CD4-positive, alpha-beta memory T cell (primary cell): ENCODE data around the gene SUN2. TPM values are rescaled to one million over a fixed set of nuclear protein-coding genes. Genes with fewer than 3 reads are reported as not detected.

Experiments
- CTCF ChIA-PET: fragments of 350-600 bp; sonication (Branson Sonifier 250); formaldehyde crosslinking; loops from one replicate; lab custom pipeline; 2021; ENCODE audit warnings: inconsistent platforms; ENCODE audit not compliant: partially characterized antibody; lab: Charles Lee
- POLR2A ChIA-PET: fragments of 350-600 bp; sonication (Branson Sonifier 250); formaldehyde crosslinking; loops from one replicate; lab custom pipeline; 2021; ENCODE audit not compliant: partially characterized antibody; lab: Charles Lee
- DNase-seq, 5 donors: peaks; one replicate each; pipeline versions ENCODE4 v3.0.0 to v3.0.0-alpha.2; 2020 to 2022; ENCODE audit warnings: mixed read lengths in 1 of 5
- H3K27ac ChIP-seq: one replicate; pipeline ENCODE4 v1.7.0; 2013; ENCODE audit warnings: low read depth, low read length
- H3K27me3 ChIP-seq: 2 replicates; pipeline ENCODE4 v1.7.0; 2013; ENCODE audit warnings: mild to moderate bottlenecking, low read length, moderate library complexity; ENCODE audit not compliant: insufficient read depth
- H3K36me3 ChIP-seq: 2 replicates; pipeline ENCODE4 v1.7.0; 2013; ENCODE audit warnings: mild to moderate bottlenecking, low read length, moderate library complexity; ENCODE audit not compliant: insufficient read depth
- H3K4me1 ChIP-seq: 2 replicates; pipeline ENCODE4 v1.7.0; 2013; ENCODE audit warnings: mild to moderate bottlenecking, low read length, moderate library complexity; ENCODE audit not compliant: insufficient read depth
- H3K4me3 ChIP-seq, 2 donors: one replicate each; pipeline ENCODE4 v1.7.0; 2013; ENCODE audit warnings: low read length in 2 of 2, mild to moderate bottlenecking in 1 of 2
- H3K9me3 ChIP-seq, 2 donors: one replicate each; pipeline ENCODE4 v1.7.0; 2013; ENCODE audit warnings: low read length in 2 of 2, control low read depth in 1 of 2; ENCODE audit not compliant: control insufficient read depth in 1 of 2
- H3K27ac Mint-ChIP-seq, 7 donors: one replicate each; pipeline ENCODE4 v1.8.0; 2020 to 2021; ENCODE audit warnings: mixed read lengths in 7 of 7, mild to moderate bottlenecking in 6 of 7, inconsistent platforms in 3 of 7, moderate library complexity in 3 of 7
- H3K27me3 Mint-ChIP-seq, 2 donors: one replicate each; pipeline ENCODE4 v1.8.0; 2020 to 2021; ENCODE audit warnings: mixed read lengths in 2 of 2
- H3K36me3 Mint-ChIP-seq, 2 donors: one replicate each; pipeline ENCODE4 v1.8.0; 2020 to 2021; ENCODE audit warnings: mixed read lengths in 2 of 2, inconsistent platforms in 1 of 2, mild to moderate bottlenecking in 1 of 2
- H3K4me1 Mint-ChIP-seq, 4 donors: one replicate each; pipeline ENCODE4 v1.8.0; 2020 to 2021; ENCODE audit warnings: mixed read lengths in 4 of 4, mild to moderate bottlenecking in 1 of 4
- H3K4me3 Mint-ChIP-seq, 8 donors: one replicate each; pipeline ENCODE4 v1.8.0; 2020 to 2021; ENCODE audit warnings: mixed read lengths in 8 of 8, mild to moderate bottlenecking in 7 of 8, moderate library complexity in 6 of 8, inconsistent platforms in 3 of 8
- H3K9me3 Mint-ChIP-seq, 8 donors: one replicate each; pipeline ENCODE4 v1.8.0; 2020 to 2021; ENCODE audit warnings: mixed read lengths in 8 of 8, mild to moderate bottlenecking in 5 of 8, inconsistent platforms in 3 of 8, moderate library complexity in 1 of 8
- intact Hi-C: fragments of 100-400 bp; cut with micrococcal nuclease; formaldehyde crosslinking; loops from one replicate; pipeline ENCODE4 v1.15.1; 2023
- polyA plus RNA-seq, 2 donors: library from polyadenylated mRNA; unstranded; fragments of 300-500 nt; fragmentation: Illumina TruSeq; gene quantifications; one replicate each; pipeline ENCODE4 v1.2.3, GENCODE V29; 2021
- total RNA-seq, 2 experiments: library from RNA; stranded (reverse); gene quantifications; one replicate each; pipeline ENCODE4 v1.2.3, GENCODE V29; 2021

SUN2 gene
- total and polyA plus RNA-seq, 4 experiments from 2014 or later = 323 to 1,004 (median 815) TPM

DNA sequence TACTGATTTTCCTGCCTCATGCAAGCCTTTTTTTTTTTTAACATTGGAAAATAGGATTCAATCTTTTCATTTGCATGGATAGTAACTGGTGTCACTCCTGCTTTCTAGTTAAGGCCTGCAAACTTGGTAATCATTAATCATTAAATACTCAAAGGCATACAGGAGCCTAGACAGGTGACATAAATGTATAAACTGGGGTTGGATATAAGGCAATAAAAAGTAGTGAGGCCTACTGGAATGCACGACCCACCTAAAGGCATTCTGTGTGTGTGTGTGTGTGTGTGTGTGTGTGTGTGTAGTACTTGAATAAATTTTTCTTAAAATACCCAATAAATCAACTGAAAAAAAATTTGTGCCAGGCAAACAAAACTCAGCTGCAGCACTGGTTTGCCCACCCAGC, 66.1 kb downstream of the SUN2 start:
- H3K4me3 ChIP-seq = no peak overlapping the region
- CTCF ChIA-PET = interaction anchor here (1.1 kb wide), 1 partner anchor 8 kb away, joined by 3 read pairs; no protein-coding TSS in a partner anchor
- Mint-ChIP-seq H3K4me1 (peaks cover 11 to 26% (median 18%) of the 10 kb centered on the region in 4 donors), H3K36me3 (peaks cover 24 to 55% of the 10 kb centered on the region in 2 donors), H3K27ac (peak overlapping the region in 1 of 7 donors; percentile 22), H3K4me3 (no peak overlapping the region), H3K9me3 (no peaks in the 10 kb centered on the region), H3K27me3 (no peaks in the 10 kb centered on the region)
- H3K27ac ChIP-seq = no peak overlapping the region
- DNase-seq = no peak
- POLR2A ChIA-PET = interaction anchor here (2.6 kb wide), 1 partner anchor 9 kb away, joined by 8 read pairs; no protein-coding TSS in a partner anchor
- no peaks in the 10 kb centered on the region for H3K4me1 ChIP-seq
- no peaks in the 10 kb centered on the region for H3K9me3 ChIP-seq
- intact Hi-C loops = no loop called here
- H3K36me3 ChIP-seq = peaks cover 44% of the 10 kb centered on the region
- no peaks in the 10 kb centered on the region for H3K27me3 ChIP-seq

DNA sequence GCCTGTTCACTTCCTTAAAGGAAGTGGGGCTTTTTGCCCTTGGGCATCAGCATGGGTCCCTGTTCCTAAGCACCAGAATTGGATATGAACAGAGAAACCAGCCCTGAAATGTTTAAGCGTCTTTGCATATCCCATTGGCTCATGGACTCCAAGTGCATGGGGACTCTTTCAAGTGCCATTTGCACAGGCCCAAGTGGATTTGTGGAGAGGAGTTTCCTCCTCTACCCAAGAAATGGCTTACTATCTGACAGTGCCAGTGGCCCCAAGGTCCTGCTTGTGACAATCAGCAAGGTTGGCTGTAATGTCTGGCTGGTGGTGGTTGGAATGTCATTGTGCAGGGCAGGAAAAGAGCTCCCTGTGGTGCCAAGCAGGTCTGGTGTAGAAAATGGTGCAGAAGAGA, 70.0 kb downstream of the SUN2 start:
- H3K4me1 Mint-ChIP-seq = peaks cover 8 to 29% (median 17%) of the 10 kb centered on the region in 4 donors
- H3K9me3 Mint-ChIP-seq = peaks cover 0 to 3% (median 0%) of the 10 kb centered on the region in 8 donors
- DNase-seq = no peak
- H3K27ac ChIP-seq = no peak overlapping the region
- H3K36me3 ChIP-seq = peaks cover 59% of the 10 kb centered on the region
- no peaks in the 10 kb centered on the region for H3K27me3 ChIP-seq
- H3K4me1 ChIP-seq = peaks cover 15% of the 10 kb centered on the region
- no peaks in the 10 kb centered on the region for H3K27me3 Mint-ChIP-seq
- peak overlapping the region in 1 of 8 donors; percentile 46 for H3K4me3 Mint-ChIP-seq
- no peaks in the 10 kb centered on the region for H3K9me3 ChIP-seq
- peaks cover 34 to 63% of the 10 kb centered on the region in 2 donors for H3K36me3 Mint-ChIP-seq
- ChIA-PET CTCF (no interaction called here), POLR2A (interaction anchor here (0.6 to 5.7 kb wide), 2 partner anchors 10 to 12 kb away, joined by 3 to 84 read pairs; no protein-coding TSS in a partner anchor)
- H3K4me3 ChIP-seq = no peak overlapping the region
- intact Hi-C loops = no loop called here
- peak overlapping the region in 2 of 7 donors; percentile 37 to 48 for H3K27ac Mint-ChIP-seq

DNA sequence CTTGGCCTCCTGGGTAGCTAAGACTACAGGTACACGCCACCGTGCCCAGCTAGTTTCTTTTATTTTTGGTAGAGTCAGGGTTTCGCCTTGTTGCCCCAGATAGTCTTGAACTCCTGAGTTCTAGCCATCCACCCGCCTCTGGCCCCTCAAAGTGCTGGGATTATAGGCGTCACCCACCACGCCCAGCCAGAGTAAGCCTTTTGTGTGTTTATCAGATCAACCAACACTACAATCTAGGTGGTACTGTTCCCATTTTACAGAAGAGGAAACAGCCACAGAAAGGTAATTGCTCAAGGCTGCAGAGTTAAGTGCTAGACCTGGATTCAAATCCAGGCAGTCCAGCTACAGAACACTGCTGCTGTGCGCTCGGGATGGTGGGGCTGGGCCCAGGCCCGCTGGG, 70.9 kb downstream of the SUN2 start:
- peaks cover 34 to 61% of the 10 kb centered on the region in 2 donors for H3K36me3 Mint-ChIP-seq
- H3K4me3 ChIP-seq = no peak overlapping the region
- intact Hi-C loops = no loop called here
- DNase-seq = no peak
- H3K4me1 Mint-ChIP-seq = peaks cover 8 to 29% (median 17%) of the 10 kb centered on the region in 4 donors
- peak overlapping the region in 2 of 7 donors; percentile 25 to 51 for H3K27ac Mint-ChIP-seq
- no peaks in the 10 kb centered on the region for H3K27me3 ChIP-seq
- H3K4me3 Mint-ChIP-seq = peak overlapping the region in 1 of 8 donors; percentile 6
- H3K36me3 ChIP-seq = peaks cover 56% of the 10 kb centered on the region
- ChIA-PET POLR2A (interaction anchor here (5.7 kb wide), 1 partner anchor 11 kb away, joined by 84 read pairs; no protein-coding TSS in a partner anchor), CTCF (interaction anchor here (0.7 kb wide), 1 partner anchor 22 kb away, joined by 4 read pairs; no protein-coding TSS in a partner anchor)
- H3K4me1 ChIP-seq = peaks cover 15% of the 10 kb centered on the region
- H3K27ac ChIP-seq = no peak overlapping the region
- peaks cover 0 to 3% (median 0%) of the 10 kb centered on the region in 8 donors for H3K9me3 Mint-ChIP-seq
- no peaks in the 10 kb centered on the region for H3K27me3 Mint-ChIP-seq
- no peaks in the 10 kb centered on the region for H3K9me3 ChIP-seq

Other genes starting within 250 kb of the SUN2 start
- 100 to 1,000 TPM; 927 to 960 TPM for gene DDX17, start 249.7 kb downstream of the SUN2 start, total RNA-seq
- 10 to 100 TPM in 1 of 2 donors, 1 to 10 TPM in 1; 10.0 to 44.3 TPM for gene DDX17, start 249.7 kb downstream of the SUN2 start, polyA plus RNA-seq
- gene DMC1, start 185.8 kb downstream of the SUN2 start, total RNA-seq = 1 to 10 TPM in 1 of 2 experiments, under 1 TPM in 1; 0.29 to 1.1 TPM
- gene DMC1, start 185.8 kb downstream of the SUN2 start, polyA plus RNA-seq = not detected
- under 1 TPM in 1 of 2 experiments, not detected in 1; 0.44 TPM for gene FAM227A, start 99.6 kb downstream of the SUN2 start, total RNA-seq
- gene FAM227A, start 99.6 kb downstream of the SUN2 start, polyA plus RNA-seq = not detected
- 10 to 100 TPM; 30.4 to 35.2 TPM for gene CBY1, start 99.4 kb downstream of the SUN2 start, total RNA-seq
- 10 to 100 TPM in 1 of 2 donors, 1 to 10 TPM in 1; 3.8 to 10.5 TPM for gene CBY1, start 99.4 kb downstream of the SUN2 start, polyA plus RNA-seq
- gene TOMM22, start 74.0 kb downstream of the SUN2 start, total RNA-seq = 10 to 100 TPM; 41.2 to 42.3 TPM
- 10 to 100 TPM; 60.3 to 78.9 TPM for gene TOMM22, start 74.0 kb downstream of the SUN2 start, polyA plus RNA-seq
- gene JOSD1, start 55.1 kb downstream of the SUN2 start, total RNA-seq = 10 to 100 TPM; 64.6 to 65.4 TPM
- gene JOSD1, start 55.1 kb downstream of the SUN2 start, polyA plus RNA-seq = 1 to 10 TPM; 8.0 to 9.6 TPM
- gene GTPBP1, start 50.1 kb downstream of the SUN2 start, total RNA-seq = 10 to 100 TPM; 94.1 to 96.6 TPM
- 10 to 100 TPM; 14.6 to 30.8 TPM for gene GTPBP1, start 50.1 kb downstream of the SUN2 start, polyA plus RNA-seq
- gene DNAL4, start 38.1 kb upstream of the SUN2 start, total RNA-seq = 1 to 10 TPM; 8.6 to 9.6 TPM
- gene DNAL4, start 38.1 kb upstream of the SUN2 start, polyA plus RNA-seq = 10 to 100 TPM; 11.1 to 13.3 TPM
- gene NPTXR, start 88.0 kb upstream of the SUN2 start, total RNA-seq = 1 to 10 TPM; 8.6 to 9.0 TPM
- gene NPTXR, start 88.0 kb upstream of the SUN2 start, polyA plus RNA-seq = under 1 TPM; 0.31 to 0.61 TPM
- 10 to 100 TPM; 85.0 to 88.0 TPM for gene CBX6, start 116.2 kb upstream of the SUN2 start, total RNA-seq
- gene CBX6, start 116.2 kb upstream of the SUN2 start, polyA plus RNA-seq = 10 to 100 TPM in 1 of 2 donors, 1 to 10 TPM in 1; 4.1 to 10.9 TPM
- not detected for gene APOBEC3A, start 201.6 kb upstream of the SUN2 start, total RNA-seq
- not detected for gene APOBEC3A, start 201.6 kb upstream of the SUN2 start, polyA plus RNA-seq
- gene APOBEC3B, start 226.3 kb upstream of the SUN2 start, total RNA-seq = under 1 TPM; 0.32 to 0.64 TPM
- 1 to 10 TPM in 1 of 2 donors, under 1 TPM in 1; 0.31 to 1.3 TPM for gene APOBEC3B, start 226.3 kb upstream of the SUN2 start, polyA plus RNA-seq